Measurements from ENCODE around the gene PLEKHA4.

- TF ChIP-seq CTCF (IDR thresholded peaks at IDR 0.05; ENCODE audit: low read length) (no peak), EZH2 (optimal IDR thresholded peaks at IDR 0.05; ENCODE audit: low read depth, low read length) (no peak), EZH2phosphoT487 (IDR thresholded peaks at IDR 0.05; ENCODE audit: low read length) (no peak)
These were observed 5.6 kb downstream of the PLEKHA4 start for GRCh38 chr19:48862827-48863226.

Data from MM.1S (cell line).